ENCODE data around the gene IGF2BP3.

GRCh38 chr7:23372611-23373010, 97.7 kb downstream of the IGF2BP3 start:
- no peak for TF ChIP-seq CTCF (IDR thresholded peaks at IDR 0.05)
- no peak for TF ChIP-seq POLR2A (IDR thresholded peaks at IDR 0.05)
